H1 (cell line): ENCODE data around the gene COL1A1.

Experiments used
- CBX8 ChIP-seq: fragments of 300-800, 300-1000 bp; sonication (generic); IDR thresholded peaks from 2 replicates; pipeline ENCODE4 v1.7.1; 2016; ENCODE audit warnings: low read depth, low read length, borderline replicate concordance
- EZH2 ChIP-seq: fragments of 200-600 bp; sonication (generic); IDR thresholded peaks from 2 replicates; pipeline ENCODE4 v1.7.1; 2012; ENCODE audit warnings: low read depth, mild to moderate bottlenecking, moderate library complexity, low read length, inconsistent platforms; ENCODE audit not compliant: severe bottlenecking
- GABPA ChIP-seq: IDR thresholded peaks from 2 replicates; pipeline ENCODE4 v1.6.1; 2011; ENCODE audit warnings: mild to moderate bottlenecking, low read length, moderate library complexity, borderline replicate concordance; ENCODE audit not compliant: insufficient read depth
- POLR2A ChIP-seq, 2 experiments: IDR thresholded peaks; 1 replicate in 1 of 2; 2 replicates in 1 of 2; pipeline ENCODE4 v1.6.1; 2011; ENCODE audit warnings: low read depth in 2 of 2, low read length in 2 of 2, mild to moderate bottlenecking in 2 of 2; ENCODE audit errors: control extremely low read depth in 1 of 2
- RNF2 ChIP-seq: fragments of 200-900, 300-1000 bp; sonication (generic); IDR thresholded peaks from 2 replicates; pipeline ENCODE4 v1.7.1; 2016; ENCODE audit warnings: borderline replicate concordance, low read depth, mild to moderate bottlenecking, antibody characterized with exemption, low read length; ENCODE audit not compliant: poor library complexity, severe bottlenecking; ENCODE audit errors: missing control alignments
- ZNF274 ChIP-seq: IDR thresholded peaks from 2 replicates; pipeline ENCODE4 v1.7.0; 2012; ENCODE audit warnings: low read length, borderline replicate concordance; ENCODE audit errors: extremely low read depth
- TF ChIP-seq, protein P1 (sequence below), 3 experiments: IDR thresholded peaks; 1 replicate in 2 of 3; 2 replicates in 1 of 3; pipeline versions ENCODE4 v1.5.1 to v1.6.1; 2011; ENCODE audit warnings: low read length in 3 of 3, mild to moderate bottlenecking in 3 of 3, inconsistent platforms in 2 of 3, low read depth in 1 of 3, moderate library complexity in 1 of 3; ENCODE audit not compliant: insufficient read depth in 1 of 3; ENCODE audit errors: control extremely low read depth in 1 of 3

- TF ChIP-seq GABPA (no peak), EZH2 (no peak), CBX8 (no peak), RNF2 (no peak), POLR2A (IDR thresholded peaks at IDR 0.05; ENCODE audit: control extremely low read depth in 1 of 2, low read depth in 2 of 2, low read length in 2 of 2) (no peak), ZNF274 (no peak)
- TF ChIP-seq, protein P1, sequence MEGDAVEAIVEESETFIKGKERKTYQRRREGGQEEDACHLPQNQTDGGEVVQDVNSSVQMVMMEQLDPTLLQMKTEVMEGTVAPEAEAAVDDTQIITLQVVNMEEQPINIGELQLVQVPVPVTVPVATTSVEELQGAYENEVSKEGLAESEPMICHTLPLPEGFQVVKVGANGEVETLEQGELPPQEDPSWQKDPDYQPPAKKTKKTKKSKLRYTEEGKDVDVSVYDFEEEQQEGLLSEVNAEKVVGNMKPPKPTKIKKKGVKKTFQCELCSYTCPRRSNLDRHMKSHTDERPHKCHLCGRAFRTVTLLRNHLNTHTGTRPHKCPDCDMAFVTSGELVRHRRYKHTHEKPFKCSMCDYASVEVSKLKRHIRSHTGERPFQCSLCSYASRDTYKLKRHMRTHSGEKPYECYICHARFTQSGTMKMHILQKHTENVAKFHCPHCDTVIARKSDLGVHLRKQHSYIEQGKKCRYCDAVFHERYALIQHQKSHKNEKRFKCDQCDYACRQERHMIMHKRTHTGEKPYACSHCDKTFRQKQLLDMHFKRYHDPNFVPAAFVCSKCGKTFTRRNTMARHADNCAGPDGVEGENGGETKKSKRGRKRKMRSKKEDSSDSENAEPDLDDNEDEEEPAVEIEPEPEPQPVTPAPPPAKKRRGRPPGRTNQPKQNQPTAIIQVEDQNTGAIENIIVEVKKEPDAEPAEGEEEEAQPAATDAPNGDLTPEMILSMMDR (IDR thresholded peaks at IDR 0.05; ENCODE audit: control extremely low read depth in 1 of 3, insufficient read depth in 1 of 3, low read depth in 1 of 3, low read length in 3 of 3): no peak
Measured at GRCh38 chr17:50221266-50221863, 19.9 kb upstream of the COL1A1 start.
